HG02938 (cell line): ENCODE results near the gene NAP1L2.
"Not testable (repeated sequence)": the region's sequence is repeated elsewhere in the genome, so short reads cannot be mapped to it uniquely, and the experiment has no call there.

Experiments
- ATAC-seq: cut with Tn5 transposase; IDR thresholded peaks from one replicate; pipeline ENCODE4 v1.9.1; 2021; ENCODE audit warnings: mild to moderate bottlenecking, moderate library complexity; ENCODE audit not compliant: unreplicated experiment

Gene NAP1L2

GRCh38 chrX:73214426-73215094 is at the start of gene NAP1L2:
Gene NAP1L2 (minus strand): TSS chrX:73214851. CDS start chrX:73214492, 359 bp downstream.
- ATAC-seq, result peak; percentile 62

- ATAC-seq, result no peak
Measured at GRCh38 chrX:73262991-73263390, 48.3 kb upstream of the NAP1L2 start.

DNA sequence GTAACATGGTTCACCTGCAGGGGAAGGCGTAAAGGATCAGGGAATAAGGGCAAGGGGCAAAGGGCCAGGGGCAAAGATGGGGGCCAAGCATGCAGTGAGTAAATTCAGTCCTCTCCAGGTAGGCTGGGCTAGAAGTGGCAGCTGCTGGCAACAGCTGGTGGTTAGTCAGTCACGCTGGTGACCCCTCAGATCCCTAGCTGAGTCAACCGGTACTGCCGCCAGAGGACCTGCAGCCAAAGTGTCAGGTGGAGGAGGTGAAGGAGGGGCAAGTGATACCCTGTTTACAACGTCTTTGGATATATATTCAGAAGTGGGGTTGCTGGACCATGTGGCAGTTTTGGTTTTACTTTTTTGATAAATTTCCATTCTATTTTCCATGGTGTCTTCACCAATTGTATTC is 24.6 kb upstream of the NAP1L2 start:
- ATAC-seq, result no peak

GRCh38 chrX:73217621-73218020 is 3.0 kb upstream of the NAP1L2 start:
- ATAC-seq, result no peak

DNA sequence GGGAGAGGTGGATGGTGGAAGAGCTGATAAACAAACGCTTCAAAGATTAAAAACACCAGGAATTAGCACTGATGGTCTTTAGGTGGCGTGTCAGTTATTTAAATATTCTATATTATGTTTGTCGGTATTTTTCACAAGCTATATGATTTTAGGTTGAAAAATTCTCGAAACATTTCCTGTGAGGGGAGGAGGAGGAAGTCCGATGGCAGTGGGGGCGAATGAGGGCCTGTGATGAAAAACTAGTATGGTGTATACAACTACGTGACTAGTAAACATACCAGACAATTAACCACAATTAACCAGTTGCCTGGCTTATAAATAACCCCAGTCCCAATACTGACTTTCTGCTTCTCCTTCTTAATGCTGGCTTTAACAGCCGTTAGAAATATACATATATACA is 595 bp upstream of the NAP1L2 start:
- ATAC-seq, result no peak

GRCh38 chrX:73213734-73214425 is 771 bp downstream of the NAP1L2 start:
- no peak for ATAC-seq

DNA sequence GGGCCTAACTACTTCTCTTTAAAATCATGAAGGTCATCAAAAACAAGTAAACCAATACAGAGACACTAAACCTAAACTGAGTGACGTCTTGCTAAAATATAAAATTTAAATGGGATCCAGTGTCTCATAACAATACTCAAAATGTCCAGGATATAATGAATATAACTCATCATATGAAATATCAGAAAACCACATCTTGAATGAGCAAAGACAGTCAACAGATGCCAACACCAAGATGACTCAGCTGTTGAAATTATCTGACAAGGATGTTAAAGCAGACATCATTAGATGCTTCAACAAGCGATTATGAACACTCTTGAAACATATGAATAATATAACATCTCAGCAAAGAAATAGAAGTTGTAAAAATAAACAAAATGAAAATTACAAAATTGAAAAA is 8.3 kb downstream of the NAP1L2 start:
- ATAC-seq, result no peak

GRCh38 chrX:73182502-73183114 is 32.0 kb downstream of the NAP1L2 start:
- no peak for ATAC-seq

DNA sequence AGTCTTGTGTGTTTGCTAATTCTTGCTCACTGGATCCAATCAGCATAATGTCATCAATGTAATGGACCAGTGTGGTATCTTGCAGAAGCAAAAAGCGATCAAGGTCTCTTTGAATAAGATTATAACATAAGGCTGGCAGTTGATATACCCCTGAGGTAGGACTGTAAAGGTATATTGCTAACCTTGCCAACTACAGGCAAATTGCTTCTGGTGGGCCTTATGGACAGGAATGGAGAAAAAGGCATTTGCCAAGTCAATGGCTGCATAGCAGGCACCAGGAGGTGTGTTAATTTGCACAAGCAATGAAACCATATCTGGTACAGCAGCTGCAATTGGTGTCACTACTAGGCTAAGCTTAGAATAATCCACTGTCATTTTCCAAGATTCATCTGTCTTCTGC is 45.7 kb downstream of the NAP1L2 start:
- ATAC-seq, result not testable (repeated sequence)
